Upper lobe of left lung (tissue), 6 donors: ENCODE results near the gene PIF1. TPM values are rescaled to one million over a fixed set of nuclear protein-coding genes. Genes with fewer than 3 reads are reported as not detected.

Experiments
- ATAC-seq, 2 donors: fragments of 200-7000 bp; cut with Tn5 transposase; one replicate each; pipeline ENCODE4 v1.9.1; 2022; ENCODE audit warnings: mild to moderate bottlenecking in 2 of 2, moderate library complexity in 2 of 2; ENCODE audit not compliant: low FRiP score in 2 of 2
- DNase-seq, 2 donors: peaks; one replicate each; pipeline ENCODE4 v3.0.0-alpha.2; 2019 to 2020
- H3K27ac ChIP-seq, 4 donors: fragments of 200-600 bp; sonication (generic); one replicate each; pipeline ENCODE4 v1.5.1; 2016 to 2019
- H3K27me3 ChIP-seq, 4 donors: fragments of 200-600 bp; sonication (generic); one replicate each; pipeline ENCODE4 v1.5.1; 2017 to 2019
- H3K36me3 ChIP-seq, 4 donors: fragments of 200-600 bp; sonication (generic); one replicate each; pipeline ENCODE4 v1.5.1; 2016 to 2019
- H3K4me1 ChIP-seq, 4 donors: fragments of 200-600 bp; sonication (generic); one replicate each; pipeline ENCODE4 v1.5.1; 2018 to 2019
- H3K4me3 ChIP-seq, 4 donors: fragments of 200-600 bp; sonication (generic); one replicate each; pipeline ENCODE4 v1.5.1; 2017 to 2019; ENCODE audit warnings: mild to moderate bottlenecking in 2 of 4, moderate library complexity in 1 of 4
- H3K9me3 ChIP-seq, 4 donors: fragments of 200-600 bp; sonication (generic); one replicate each; pipeline ENCODE4 v1.5.1; 2018 to 2019
- CTCF ChIP-seq, 6 experiments: fragments of 450-650 bp in 4 of 6; fragments of 200-600 bp in 2 of 6; sonication (generic) in 2 of 6; IDR thresholded peaks; one replicate each; pipeline ENCODE4 v1.5.1; 2016 to 2019; ENCODE audit warnings: antibody characterized with exemption in 6 of 6
- EP300 ChIP-seq, 4 donors: sonication (generic); formaldehyde crosslinking; IDR thresholded peaks; one replicate each; pipeline ENCODE4 v1.5.1; 2017; ENCODE audit warnings: antibody characterized with exemption in 4 of 4, control low read depth in 2 of 4
- POLR2A ChIP-seq, 4 donors: fragments of 450-650 bp; IDR thresholded peaks; one replicate each; pipeline ENCODE4 v1.5.1; 2016 to 2017; ENCODE audit warnings: antibody characterized with exemption in 4 of 4, mild to moderate bottlenecking in 2 of 4
- POLR2AphosphoS5 ChIP-seq, 2 donors: sonication (generic); formaldehyde crosslinking; IDR thresholded peaks; one replicate each; pipeline ENCODE4 v1.5.1; 2017; ENCODE audit warnings: antibody characterized with exemption in 2 of 2
- WGBS, 2 donors: methylation state at CpG; one replicate each; pipeline ENCODE4 v1.1.5; 2017 to 2018; 5-methylcytosine and 5-hydroxymethylcytosine counted together
- total RNA-seq, 6 donors: library from RNA; depleted of rRNA in 4 of 6; stranded (reverse); fragments of >200 nt in 4 of 6; gene quantifications; one replicate each; pipeline versions ENCODE4 v1.1.0 to v1.2.1, GENCODE V29; 2016 to 2021
- donor health status: DM: no; HTN: no; CAD: no; lungs with moderate emphysema.
- donor health status: DM: no; HTN: yes; CAD: no; lungs with severe emphysema.

Gene PIF1
- 1 to 10 TPM in 4 of 6 donors, under 1 TPM in 2; 0.61 to 6.2 (median 1.1) TPM for total RNA-seq

DNA sequence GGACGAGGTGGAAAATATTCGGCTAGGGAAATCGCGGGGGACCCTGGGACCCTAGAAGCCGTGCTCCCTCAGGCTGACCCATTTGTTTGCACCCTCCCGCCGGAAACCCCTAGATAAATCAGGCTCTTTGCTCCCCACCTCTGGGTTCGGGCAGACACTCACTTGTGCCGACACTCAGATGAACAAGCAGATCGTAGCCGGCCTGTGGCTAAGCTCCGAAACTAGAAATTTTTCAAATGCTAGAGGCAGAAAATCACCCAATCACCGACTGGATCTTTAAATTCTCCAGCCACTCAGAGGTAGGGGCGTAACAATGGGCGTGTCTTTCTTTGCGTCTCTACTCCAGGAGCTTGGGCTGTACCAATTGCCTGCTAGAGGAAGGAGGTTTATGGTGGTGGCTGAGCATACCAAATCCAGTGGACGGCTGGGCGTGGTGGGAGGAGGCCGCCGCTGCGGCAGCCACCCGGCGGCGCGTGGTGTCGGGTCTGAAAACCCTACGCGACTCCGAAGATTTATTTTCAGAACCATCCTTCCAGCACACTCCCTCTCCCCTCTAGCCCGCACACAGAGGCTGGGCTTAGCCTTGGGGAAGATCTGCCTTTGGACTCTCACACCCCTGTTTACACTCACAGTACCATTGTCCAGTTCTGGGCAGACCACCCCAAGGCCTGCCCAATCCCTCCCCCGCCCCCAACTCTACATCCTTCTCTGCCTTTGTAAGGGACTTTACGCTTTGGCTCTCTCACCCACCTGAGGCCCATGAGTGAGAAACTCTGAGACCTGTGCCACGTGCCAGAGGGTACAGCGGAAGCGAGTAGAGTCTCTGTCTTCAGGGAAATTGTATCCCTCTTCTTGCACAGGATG, at the start of gene PIF1:
Gene PIF1, minus strand, starts transcription at position 217 of the 864 bp plus-strand sequence. CDS start 1,312 bp downstream, outside the sequence.
- peak in 2 of 4 donors; percentile 45 to 63 for TF ChIP-seq POLR2A (IDR thresholded peaks at IDR 0.05)
- peak in 1 of 6 experiments; percentile 10 for TF ChIP-seq CTCF (IDR thresholded peaks at IDR 0.05)
- TF ChIP-seq EP300 (IDR thresholded peaks at IDR 0.05), result no peak
- peak; percentile 39 to 82 for TF ChIP-seq POLR2AphosphoS5 (IDR thresholded peaks at IDR 0.05)
- Histone ChIP-seq H3K4me1 (peaks cover 20 to 30% (median 23%) of the 10 kb centered on the region in 4 donors), H3K36me3 (no peaks in the 10 kb centered on the region), H3K9me3 (no peaks in the 10 kb centered on the region), H3K4me3 (peak within 1 kb of the TSS; percentile 22 to 56 (median 48)), H3K27ac (peak within 1 kb of the TSS in 2 of 4 donors; percentile 70 to 74), H3K27me3 (peaks cover 0 to 6% (median 3%) of the 10 kb centered on the region in 4 donors)
- DNase-seq (peak; percentile 91 to 94), ATAC-seq (peak; percentile 98)
- 8 to 11% methylated on average over 16 to 35 of the region's 35 CpGs for WGBS, 2 donors

GRCh38 chr15:64870353-64870752, 44.9 kb upstream of the PIF1 start:
- TF ChIP-seq EP300 (IDR thresholded peaks at IDR 0.05), result no peak
- TF ChIP-seq CTCF (IDR thresholded peaks at IDR 0.05), result no peak
- no peak overlapping the region for H3K4me3 ChIP-seq
- ATAC-seq (no peak), DNase-seq (no peak)
- peak overlapping the region; percentile 1 to 57 (median 54) for H3K27ac ChIP-seq
- H3K4me1 ChIP-seq, result peaks cover 10 to 23% (median 18%) of the 10 kb centered on the region in 4 donors
- H3K9me3 ChIP-seq, result no peaks in the 10 kb centered on the region
- WGBS, 2 donors, result 42 to 68% methylated on average over 2 to 9 of the region's 9 CpGs
- H3K36me3 ChIP-seq, result peaks cover 0 to 36% (median 19%) of the 10 kb centered on the region in 4 donors
- no peaks in the 10 kb centered on the region for H3K27me3 ChIP-seq

DNA sequence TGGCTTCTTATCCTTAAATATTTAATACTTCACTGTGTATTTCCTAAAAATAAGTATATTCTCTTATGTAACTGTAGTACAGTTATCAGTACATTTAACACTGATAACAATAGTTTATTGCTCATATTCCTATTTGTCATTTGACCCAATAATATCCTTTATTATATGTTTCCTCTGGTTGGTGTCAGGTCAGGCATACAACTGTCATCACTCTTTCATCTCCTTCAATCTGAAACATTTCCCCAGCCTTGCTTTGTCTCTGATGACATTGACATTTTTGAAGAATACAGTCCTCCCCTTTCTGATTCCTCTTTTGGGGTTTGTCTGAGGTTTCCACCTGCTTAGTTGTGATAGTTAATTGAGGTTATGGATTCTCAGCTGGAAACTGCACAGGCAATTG, 44.1 kb upstream of the PIF1 start:
- Histone ChIP-seq H3K27ac (peak overlapping the region in 1 of 4 donors; percentile 57), H3K27me3 (no peaks in the 10 kb centered on the region), H3K4me1 (peaks cover 10 to 24% (median 19%) of the 10 kb centered on the region in 4 donors), H3K4me3 (no peak overlapping the region), H3K9me3 (no peaks in the 10 kb centered on the region), H3K36me3 (peaks cover 0 to 45% (median 27%) of the 10 kb centered on the region in 4 donors)
- no peak for DNase-seq
- ATAC-seq, result no peak
- TF ChIP-seq EP300 (IDR thresholded peaks at IDR 0.05), result no peak
- TF ChIP-seq CTCF (IDR thresholded peaks at IDR 0.05), result no peak
- TF ChIP-seq POLR2A (IDR thresholded peaks at IDR 0.05), result no peak
- TF ChIP-seq POLR2AphosphoS5 (IDR thresholded peaks at IDR 0.05), result no peak

GRCh38 chr15:64865998-64866520, 40.6 kb upstream of the PIF1 start:
- peaks cover 15 to 76% (median 56%) of the 10 kb centered on the region in 4 donors for H3K36me3 ChIP-seq
- 50 to 82% methylated on average over 1 to 5 of the region's 6 CpGs for WGBS, 2 donors

More at GRCh38 chr15:64865998-64866520, 40.6 kb upstream of the PIF1 start:
- Histone ChIP-seq H3K9me3 (no peaks in the 10 kb centered on the region), H3K27me3 (no peaks in the 10 kb centered on the region), H3K4me1 (peaks cover 3 to 18% (median 6%) of the 10 kb centered on the region in 4 donors), H3K4me3 (no peak overlapping the region), H3K27ac (peak overlapping the region in 3 of 4 donors; percentile 15 to 36 (median 18))
- no peak for ATAC-seq
- no peak for DNase-seq
- TF ChIP-seq POLR2A (IDR thresholded peaks at IDR 0.05) (no peak), POLR2AphosphoS5 (IDR thresholded peaks at IDR 0.05) (no peak)
